HG03060 (cell line): ENCODE data around the gene PATJ.
"Not testable (repeated sequence)": the region's sequence is repeated elsewhere in the genome, so short reads cannot be mapped to it uniquely, and the experiment has no call there.

Source experiments
- ATAC-seq: cut with Tn5 transposase; IDR thresholded peaks from one replicate; pipeline ENCODE4 v1.9.1; 2021; ENCODE audit warnings: low read depth, moderate number of reproducible peaks; ENCODE audit not compliant: unreplicated experiment

PATJ gene

GRCh38 chr1:61879887-61880474 lies 137.7 kb downstream of the PATJ start:
- not testable (repeated sequence) for ATAC-seq

GRCh38 chr1:61887076-61887867 lies 145.0 kb downstream of the PATJ start:
- no peak for ATAC-seq

GRCh38 chr1:61887931-61888564 lies 145.8 kb downstream of the PATJ start:
- ATAC-seq: no peak

GRCh38 chr1:61888808-61889207 lies 146.5 kb downstream of the PATJ start:
- no peak for ATAC-seq

GRCh38 chr1:61890435-61890834 lies 148.2 kb downstream of the PATJ start:
- ATAC-seq: not testable (repeated sequence)

- ATAC-seq: no peak
Measured at GRCh38 chr1:61892977-61893376, 150.7 kb downstream of the PATJ start.

GRCh38 chr1:61894296-61894695 lies 152.0 kb downstream of the PATJ start:
- not testable (repeated sequence) for ATAC-seq

GRCh38 chr1:61895175-61895574 lies 152.9 kb downstream of the PATJ start:
- no peak for ATAC-seq

GRCh38 chr1:61898658-61899057 lies 156.4 kb downstream of the PATJ start:
- ATAC-seq: no peak

GRCh38 chr1:61904354-61904753 lies 162.1 kb downstream of the PATJ start:
- no peak for ATAC-seq

GRCh38 chr1:61907102-61907501 lies 164.8 kb downstream of the PATJ start:
- no peak for ATAC-seq

- ATAC-seq: no peak
Measured at GRCh38 chr1:61910035-61910434, 167.8 kb downstream of the PATJ start.

- ATAC-seq: no peak
Measured at GRCh38 chr1:61914823-61915482, 172.7 kb downstream of the PATJ start.

GRCh38 chr1:61921435-61921834 lies 179.2 kb downstream of the PATJ start:
- no peak for ATAC-seq

GRCh38 chr1:61922950-61923480 lies 180.7 kb downstream of the PATJ start:
- no peak for ATAC-seq

- no peak for ATAC-seq
Measured at GRCh38 chr1:61925591-61926298, 183.5 kb downstream of the PATJ start.

GRCh38 chr1:61926597-61926996 lies 184.3 kb downstream of the PATJ start:
- no peak for ATAC-seq

GRCh38 chr1:61930116-61930645 lies 187.9 kb downstream of the PATJ start:
- no peak for ATAC-seq

GRCh38 chr1:61931587-61932279 lies 189.5 kb downstream of the PATJ start:
- ATAC-seq: no peak
